ENCODE measurements around the gene IRF8. TPM values are rescaled to one million over a fixed set of nuclear protein-coding genes. Genes with fewer than 3 reads are reported as not detected.
"Not testable (repeated sequence)": the region's sequence is repeated elsewhere in the genome, so short reads cannot be mapped to it uniquely, and the experiment has no call there.

Gene IRF8
- total RNA-seq, 1 donor from 2014 or later: 2.2 TPM

DNA sequence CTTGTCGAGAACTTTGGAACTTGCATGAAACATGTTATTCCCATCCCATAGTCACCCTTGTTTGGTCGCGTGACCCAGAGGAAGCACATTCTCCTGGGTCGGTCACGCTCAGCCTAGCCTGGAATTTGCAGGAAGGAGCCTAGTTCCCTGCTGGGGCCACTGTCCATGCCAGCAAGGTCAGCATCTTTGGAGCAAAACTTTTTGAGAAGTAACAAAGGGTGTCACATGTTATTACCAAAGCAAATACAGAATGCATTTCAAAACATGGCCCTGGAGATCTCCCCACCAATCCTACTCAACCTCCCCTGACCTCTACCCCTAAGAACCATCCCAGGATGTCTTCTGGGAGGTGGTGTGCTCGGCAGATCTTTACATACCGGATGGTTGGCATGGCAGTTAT is 26.2 kb upstream of the IRF8 start:
- H3K27me3 ChIP-seq (ENCODE audit: control insufficient read depth, insufficient read depth, low read length): no peaks in the 10 kb centered on the region
- no peak for DNase-seq (ENCODE audit: low read depth)
- H3K4me3 ChIP-seq (ENCODE audit: low read depth, low read length): no peak overlapping the region
- TF ChIP-seq, protein P1, sequence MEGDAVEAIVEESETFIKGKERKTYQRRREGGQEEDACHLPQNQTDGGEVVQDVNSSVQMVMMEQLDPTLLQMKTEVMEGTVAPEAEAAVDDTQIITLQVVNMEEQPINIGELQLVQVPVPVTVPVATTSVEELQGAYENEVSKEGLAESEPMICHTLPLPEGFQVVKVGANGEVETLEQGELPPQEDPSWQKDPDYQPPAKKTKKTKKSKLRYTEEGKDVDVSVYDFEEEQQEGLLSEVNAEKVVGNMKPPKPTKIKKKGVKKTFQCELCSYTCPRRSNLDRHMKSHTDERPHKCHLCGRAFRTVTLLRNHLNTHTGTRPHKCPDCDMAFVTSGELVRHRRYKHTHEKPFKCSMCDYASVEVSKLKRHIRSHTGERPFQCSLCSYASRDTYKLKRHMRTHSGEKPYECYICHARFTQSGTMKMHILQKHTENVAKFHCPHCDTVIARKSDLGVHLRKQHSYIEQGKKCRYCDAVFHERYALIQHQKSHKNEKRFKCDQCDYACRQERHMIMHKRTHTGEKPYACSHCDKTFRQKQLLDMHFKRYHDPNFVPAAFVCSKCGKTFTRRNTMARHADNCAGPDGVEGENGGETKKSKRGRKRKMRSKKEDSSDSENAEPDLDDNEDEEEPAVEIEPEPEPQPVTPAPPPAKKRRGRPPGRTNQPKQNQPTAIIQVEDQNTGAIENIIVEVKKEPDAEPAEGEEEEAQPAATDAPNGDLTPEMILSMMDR (IDR thresholded peaks at IDR 0.05; ENCODE audit: insufficient read depth, low read length, poor library complexity, severe bottlenecking): no peak
- H3K36me3 ChIP-seq (ENCODE audit: control insufficient read depth, insufficient read depth, low read length): no peaks in the 10 kb centered on the region

DNA sequence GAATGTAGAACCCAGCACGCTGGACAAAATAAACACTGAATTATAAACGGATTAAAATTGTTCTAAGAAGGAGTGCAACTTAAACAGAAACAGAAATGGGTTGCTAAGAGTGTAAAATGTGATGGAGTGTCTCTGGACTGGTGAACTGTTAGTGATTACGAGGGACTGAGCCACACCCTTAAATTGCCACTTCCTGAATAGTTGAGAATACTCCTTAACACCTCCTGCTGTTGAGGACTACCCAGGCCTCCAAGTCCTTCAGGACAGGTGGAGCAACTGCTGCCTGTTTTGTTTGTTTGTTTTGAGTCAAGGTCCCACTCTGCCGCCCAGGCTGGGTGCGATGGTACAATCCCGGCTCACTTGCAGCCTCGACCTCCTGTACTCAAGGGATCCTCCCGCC is 25.8 kb upstream of the IRF8 start:
- Histone ChIP-seq H3K36me3 (ENCODE audit: control insufficient read depth, insufficient read depth, low read length) (no peaks in the 10 kb centered on the region), H3K4me3 (ENCODE audit: low read depth, low read length) (no peak overlapping the region), H3K27me3 (ENCODE audit: control insufficient read depth, insufficient read depth, low read length) (no peaks in the 10 kb centered on the region)
- no peak for DNase-seq (ENCODE audit: low read depth)
- TF ChIP-seq, protein P1 (IDR thresholded peaks at IDR 0.05; ENCODE audit: insufficient read depth, low read length, poor library complexity, severe bottlenecking): no peak

DNA sequence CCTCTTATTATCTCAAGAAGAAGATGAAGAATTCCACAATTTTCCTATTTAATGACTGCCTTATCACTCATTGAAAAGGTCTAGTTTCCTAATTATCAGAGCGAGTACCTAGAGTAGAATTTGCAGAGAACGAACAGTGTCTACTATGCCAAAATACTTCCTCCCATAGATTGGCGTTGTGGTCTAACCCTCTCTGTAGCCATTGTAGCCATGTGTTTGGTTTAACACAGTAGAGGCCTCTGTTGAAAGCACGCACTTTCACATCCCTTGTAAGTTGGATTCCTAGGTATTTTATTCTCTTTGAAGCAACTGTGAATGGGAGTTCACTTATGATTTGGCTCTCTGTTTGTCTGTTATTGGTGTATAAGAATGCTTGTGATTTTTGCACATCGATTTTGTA is 24.9 kb upstream of the IRF8 start:
- H3K4me3 ChIP-seq (ENCODE audit: low read depth, low read length); H3K36me3 ChIP-seq (ENCODE audit: control insufficient read depth, insufficient read depth, low read length); H3K27me3 ChIP-seq (ENCODE audit: control insufficient read depth, insufficient read depth, low read length); DNase-seq (ENCODE audit: low read depth): not testable (repeated sequence)

DNA sequence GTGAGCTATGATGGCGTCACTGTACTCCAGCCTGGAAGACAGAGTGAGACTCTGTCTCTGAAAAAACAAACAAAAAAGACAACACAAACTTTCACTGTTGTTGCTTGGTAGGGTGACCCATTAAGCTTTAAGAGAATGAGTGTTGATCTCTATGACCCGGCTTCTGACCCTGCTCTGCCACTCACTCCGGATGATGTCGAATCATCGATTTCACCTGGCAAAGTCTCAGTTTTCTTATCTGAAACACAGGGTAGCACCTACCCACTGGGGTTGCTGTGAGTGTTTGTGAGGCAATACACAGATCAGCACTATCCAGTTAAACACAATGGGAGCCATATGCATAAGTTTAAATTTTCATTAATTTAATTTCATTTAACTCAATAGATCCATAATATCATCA is 20.6 kb upstream of the IRF8 start:
- Histone ChIP-seq H3K27me3 (ENCODE audit: control insufficient read depth, insufficient read depth, low read length) (peaks cover 2% of the 10 kb centered on the region), H3K4me3 (ENCODE audit: low read depth, low read length) (no peak overlapping the region), H3K36me3 (ENCODE audit: control insufficient read depth, insufficient read depth, low read length) (no peaks in the 10 kb centered on the region)
- TF ChIP-seq, protein P1 (IDR thresholded peaks at IDR 0.05; ENCODE audit: insufficient read depth, low read length, poor library complexity, severe bottlenecking): no peak
- no peak for DNase-seq (ENCODE audit: low read depth)

DNA sequence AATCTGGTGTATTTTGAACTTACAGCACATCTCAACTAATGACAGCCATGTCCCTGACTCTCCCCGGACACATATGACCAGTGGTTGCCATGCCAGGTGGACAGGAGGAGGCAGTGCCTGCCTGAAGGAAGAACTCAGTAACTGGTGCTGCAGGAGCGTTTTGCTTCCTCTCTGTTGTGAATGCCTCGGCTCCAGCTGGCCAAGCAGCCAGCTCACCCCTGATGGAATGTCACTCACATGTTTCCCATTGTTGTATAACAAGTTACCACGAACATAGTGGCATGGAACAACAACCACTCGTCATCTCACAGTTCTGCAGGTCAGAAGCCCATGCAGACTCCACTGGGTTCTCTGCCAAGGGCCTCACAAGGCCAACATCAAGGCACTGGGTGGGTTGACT is 20.1 kb upstream of the IRF8 start:
- H3K4me3 ChIP-seq (ENCODE audit: low read depth, low read length): no peak overlapping the region
- H3K36me3 ChIP-seq (ENCODE audit: control insufficient read depth, insufficient read depth, low read length): no peaks in the 10 kb centered on the region
- TF ChIP-seq, protein P1 (IDR thresholded peaks at IDR 0.05; ENCODE audit: insufficient read depth, low read length, poor library complexity, severe bottlenecking): peak; percentile 32
- peak; percentile 75 for DNase-seq (ENCODE audit: low read depth)
- peaks cover 4% of the 10 kb centered on the region for H3K27me3 ChIP-seq (ENCODE audit: control insufficient read depth, insufficient read depth, low read length)

DNA sequence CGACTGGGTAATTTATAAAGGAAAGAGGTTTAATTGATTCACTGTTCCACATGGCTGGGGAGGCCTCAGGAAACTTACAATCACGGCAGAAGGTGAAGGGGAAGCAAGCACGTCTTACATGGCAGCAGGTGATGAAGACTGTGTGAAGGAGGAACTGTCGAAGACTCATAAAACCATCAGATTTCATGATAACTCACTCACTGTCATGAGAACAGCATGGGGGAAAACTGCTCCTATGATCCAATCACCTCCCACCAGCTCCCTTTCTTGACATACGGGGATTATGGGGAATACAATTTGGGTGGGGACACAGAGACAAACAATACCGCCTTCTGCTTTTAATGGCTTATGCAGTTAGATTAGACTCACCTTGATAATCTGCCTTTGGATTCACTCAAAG is 19.4 kb upstream of the IRF8 start:
- DNase-seq (ENCODE audit: low read depth): no peak
- Histone ChIP-seq H3K4me3 (ENCODE audit: low read depth, low read length) (no peak overlapping the region), H3K27me3 (ENCODE audit: control insufficient read depth, insufficient read depth, low read length) (peaks cover 6% of the 10 kb centered on the region), H3K36me3 (ENCODE audit: control insufficient read depth, insufficient read depth, low read length) (no peaks in the 10 kb centered on the region)
- TF ChIP-seq, protein P1 (IDR thresholded peaks at IDR 0.05; ENCODE audit: insufficient read depth, low read length, poor library complexity, severe bottlenecking): no peak
